Suprapubic skin (tissue), 4 donors: ENCODE measurements around the gene ABI1. TPM values are rescaled to one million over a fixed set of nuclear protein-coding genes. Genes with fewer than 3 reads are reported as not detected.

Source experiments
- DNase-seq, 2 donors: peaks; one replicate each; pipeline ENCODE4 v3.0.0-alpha.2; 2019; ENCODE audit warnings: low spot score in 2 of 2
- H3K27ac ChIP-seq: fragments of 200-600 bp; sonication (generic); one replicate; pipeline ENCODE4 v1.5.1; 2019
- H3K27me3 ChIP-seq: fragments of 200-600 bp; sonication (generic); one replicate; pipeline ENCODE4 v1.5.1; 2019
- H3K36me3 ChIP-seq: fragments of 200-600 bp; sonication (generic); one replicate; pipeline ENCODE4 v1.5.1; 2019
- H3K4me1 ChIP-seq: fragments of 200-600 bp; sonication (generic); one replicate; pipeline ENCODE4 v1.5.1; 2019
- H3K4me3 ChIP-seq: fragments of 200-600 bp; sonication (generic); one replicate; pipeline ENCODE4 v1.5.1; 2019; ENCODE audit warnings: mild to moderate bottlenecking
- H3K9me3 ChIP-seq: fragments of 200-600 bp; sonication (generic); one replicate; pipeline ENCODE4 v1.5.1; 2019
- EP300 ChIP-seq: sonication (generic); formaldehyde crosslinking; IDR thresholded peaks from one replicate; pipeline ENCODE4 v1.6.1; 2017; ENCODE audit warnings: antibody characterized with exemption
- POLR2A ChIP-seq, 2 donors: fragments of 450-650 bp; IDR thresholded peaks; one replicate each; pipeline ENCODE4 v1.6.1; 2017; ENCODE audit warnings: antibody characterized with exemption in 2 of 2, mild to moderate bottlenecking in 2 of 2, moderate library complexity in 2 of 2
- POLR2AphosphoS5 ChIP-seq, 3 donors: sonication (generic); formaldehyde crosslinking; IDR thresholded peaks; one replicate each; pipeline ENCODE4 v1.6.1; 2017; ENCODE audit warnings: antibody characterized with exemption in 3 of 3
- WGBS: methylation state at CpG from one replicate; pipeline ENCODE4 v1.1.5; 2018; 5-methylcytosine and 5-hydroxymethylcytosine counted together
- total RNA-seq, 4 donors: library from RNA; depleted of rRNA; stranded (reverse); fragments of >200 nt; gene quantifications; one replicate each; pipeline ENCODE4 v1.1.0, GENCODE V29; 2016
- TF ChIP-seq, protein P1 (sequence below), 2 donors: fragments of 200-600 bp in 1 of 2; fragments of 450-650 bp in 1 of 2; sonication (generic) in 1 of 2; IDR thresholded peaks; one replicate each; pipeline ENCODE4 v1.5.1; 2016 to 2019; ENCODE audit warnings: antibody characterized with exemption in 2 of 2, mild to moderate bottlenecking in 1 of 2, moderate library complexity in 1 of 2

Gene ABI1
- total RNA-seq, 4 donors from 2014 or later: 62.9 to 78.8 (median 71.8) TPM

DNA sequence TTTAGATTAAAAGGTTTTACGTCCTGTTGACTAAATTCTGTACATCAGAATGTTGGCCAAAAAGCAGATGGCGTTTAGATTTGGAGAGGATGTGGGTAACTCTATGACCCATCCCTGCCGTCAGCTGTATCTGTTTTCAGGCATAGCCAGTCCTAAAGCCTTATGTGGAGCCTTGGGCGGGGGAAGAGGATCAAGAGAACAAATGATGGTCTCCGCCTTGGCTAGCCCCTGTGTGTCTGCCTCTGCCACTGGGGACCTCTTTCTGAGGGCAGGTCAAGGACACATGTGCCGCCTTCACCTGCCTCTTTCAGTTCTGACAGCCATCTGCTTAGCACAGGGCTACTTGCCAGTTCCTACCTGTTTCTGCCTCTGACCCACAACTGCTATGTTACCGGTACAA, 139.2 kb downstream of the ABI1 start:
- 92% methylated on average over 7 of the region's 7 CpGs for WGBS
- Histone ChIP-seq H3K36me3 (peaks cover 38% of the 10 kb centered on the region), H3K4me3 (no peak overlapping the region)

GRCh38 chr10:26717476-26717875, 143.3 kb downstream of the ABI1 start:
- Histone ChIP-seq H3K36me3 (peaks cover 38% of the 10 kb centered on the region), H3K27me3 (no peaks in the 10 kb centered on the region), H3K4me3 (no peak overlapping the region), H3K27ac (no peak overlapping the region), H3K9me3 (no peaks in the 10 kb centered on the region), H3K4me1 (no peaks in the 10 kb centered on the region)
- WGBS: 89% methylated on average over 7 of the region's 7 CpGs
- TF ChIP-seq POLR2AphosphoS5 (IDR thresholded peaks at IDR 0.05) (no peak), POLR2A (IDR thresholded peaks at IDR 0.05) (no peak), EP300 (no peak)
- TF ChIP-seq, protein P1, sequence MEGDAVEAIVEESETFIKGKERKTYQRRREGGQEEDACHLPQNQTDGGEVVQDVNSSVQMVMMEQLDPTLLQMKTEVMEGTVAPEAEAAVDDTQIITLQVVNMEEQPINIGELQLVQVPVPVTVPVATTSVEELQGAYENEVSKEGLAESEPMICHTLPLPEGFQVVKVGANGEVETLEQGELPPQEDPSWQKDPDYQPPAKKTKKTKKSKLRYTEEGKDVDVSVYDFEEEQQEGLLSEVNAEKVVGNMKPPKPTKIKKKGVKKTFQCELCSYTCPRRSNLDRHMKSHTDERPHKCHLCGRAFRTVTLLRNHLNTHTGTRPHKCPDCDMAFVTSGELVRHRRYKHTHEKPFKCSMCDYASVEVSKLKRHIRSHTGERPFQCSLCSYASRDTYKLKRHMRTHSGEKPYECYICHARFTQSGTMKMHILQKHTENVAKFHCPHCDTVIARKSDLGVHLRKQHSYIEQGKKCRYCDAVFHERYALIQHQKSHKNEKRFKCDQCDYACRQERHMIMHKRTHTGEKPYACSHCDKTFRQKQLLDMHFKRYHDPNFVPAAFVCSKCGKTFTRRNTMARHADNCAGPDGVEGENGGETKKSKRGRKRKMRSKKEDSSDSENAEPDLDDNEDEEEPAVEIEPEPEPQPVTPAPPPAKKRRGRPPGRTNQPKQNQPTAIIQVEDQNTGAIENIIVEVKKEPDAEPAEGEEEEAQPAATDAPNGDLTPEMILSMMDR (IDR thresholded peaks at IDR 0.05): no peak
- no peak for DNase-seq

More for the DNA sequence above, 139.2 kb downstream of the ABI1 start:
- no peak for TF ChIP-seq EP300
- TF ChIP-seq POLR2A (IDR thresholded peaks at IDR 0.05): no peak
- no peak for TF ChIP-seq POLR2AphosphoS5 (IDR thresholded peaks at IDR 0.05)
- TF ChIP-seq, protein P1 (IDR thresholded peaks at IDR 0.05): no peak
- H3K27ac ChIP-seq: no peak overlapping the region
- H3K27me3 ChIP-seq: no peaks in the 10 kb centered on the region
- H3K9me3 ChIP-seq: no peaks in the 10 kb centered on the region
- DNase-seq: no peak
- H3K4me1 ChIP-seq: peaks cover 3% of the 10 kb centered on the region

DNA sequence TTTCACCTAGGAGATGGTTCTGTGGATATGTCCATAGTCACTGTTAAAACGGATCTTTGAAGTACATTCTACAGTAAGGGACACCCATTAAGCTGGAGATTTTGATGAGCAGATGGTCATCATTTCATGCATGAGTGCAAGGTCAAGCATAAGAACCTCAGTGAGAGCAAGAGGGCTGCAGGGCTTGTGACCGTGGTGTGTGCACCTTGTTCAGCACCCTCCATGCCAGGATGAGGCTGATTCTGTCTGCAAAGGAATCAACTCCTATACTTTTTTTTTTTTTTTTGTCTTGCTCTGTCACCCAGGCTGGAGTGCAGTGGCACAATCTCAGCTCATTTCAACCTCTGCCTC, 145.6 kb downstream of the ABI1 start:
- Histone ChIP-seq H3K4me1 (no peaks in the 10 kb centered on the region), H3K27me3 (no peaks in the 10 kb centered on the region), H3K9me3 (no peaks in the 10 kb centered on the region), H3K27ac (no peak overlapping the region), H3K4me3 (no peak overlapping the region), H3K36me3 (peaks cover 30% of the 10 kb centered on the region)
- TF ChIP-seq EP300 (no peak), POLR2AphosphoS5 (IDR thresholded peaks at IDR 0.05) (no peak), POLR2A (IDR thresholded peaks at IDR 0.05) (no peak)
- TF ChIP-seq, protein P1 (IDR thresholded peaks at IDR 0.05): no peak
- 91% methylated on average over 2 of the region's 2 CpGs for WGBS
- no peak for DNase-seq

GRCh38 chr10:26714415-26715136, 146.2 kb downstream of the ABI1 start:
- WGBS: 95% methylated on average over 1 of the region's 1 CpG
- H3K36me3 ChIP-seq: peaks cover 33% of the 10 kb centered on the region
- H3K27me3 ChIP-seq: no peaks in the 10 kb centered on the region
- H3K27ac ChIP-seq: no peak overlapping the region
- DNase-seq: no peak
- no peaks in the 10 kb centered on the region for H3K9me3 ChIP-seq
- no peaks in the 10 kb centered on the region for H3K4me1 ChIP-seq
- TF ChIP-seq POLR2A (IDR thresholded peaks at IDR 0.05) (no peak), EP300 (no peak), POLR2AphosphoS5 (IDR thresholded peaks at IDR 0.05) (no peak)
- TF ChIP-seq, protein P1 (IDR thresholded peaks at IDR 0.05): no peak
- no peak overlapping the region for H3K4me3 ChIP-seq

DNA sequence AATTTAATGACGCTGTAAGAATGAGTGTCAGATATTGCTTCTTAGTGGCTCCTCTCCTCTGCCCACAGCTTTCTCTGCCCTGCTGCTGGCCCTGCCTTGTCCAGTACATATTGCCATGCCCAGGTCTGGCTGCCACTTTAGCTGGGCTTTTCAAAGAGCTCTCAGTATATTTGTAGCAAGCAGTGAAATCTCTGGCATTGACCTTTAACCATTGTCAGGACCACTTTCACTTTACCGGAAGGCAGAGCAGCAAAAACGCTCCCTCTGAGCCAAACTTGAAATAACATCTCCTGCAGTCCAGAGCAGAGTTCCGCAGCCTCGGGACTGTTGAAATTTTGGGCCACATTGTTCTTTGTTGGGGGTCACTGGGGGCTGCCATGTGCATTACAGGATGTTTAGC, 149.4 kb downstream of the ABI1 start:
- Histone ChIP-seq H3K27me3 (no peaks in the 10 kb centered on the region), H3K36me3 (peaks cover 46% of the 10 kb centered on the region), H3K27ac (no peak overlapping the region), H3K4me3 (no peak overlapping the region), H3K9me3 (no peaks in the 10 kb centered on the region), H3K4me1 (no peaks in the 10 kb centered on the region)
- WGBS: 95% methylated on average over 5 of the region's 5 CpGs
- DNase-seq: no peak
- TF ChIP-seq, protein P1 (IDR thresholded peaks at IDR 0.05): no peak
- TF ChIP-seq POLR2A (IDR thresholded peaks at IDR 0.05) (no peak), EP300 (no peak), POLR2AphosphoS5 (IDR thresholded peaks at IDR 0.05) (no peak)
